ENCODE data around the gene DIO3.

- TF ChIP-seq CTCF (IDR thresholded peaks at IDR 0.05; ENCODE audit: borderline replicate concordance, extremely low read depth, low read length, poor library complexity, severe bottlenecking) (no peak), EZH2 (IDR thresholded peaks at IDR 0.05; ENCODE audit: borderline replicate concordance, low read depth, low read length, severe bottlenecking) (no peak)
These were observed 37.4 kb downstream of the DIO3 start for GRCh38 chr14:101598571-101599233.

All from DND-41 (cell line).